NCI-H510A treated with DMSO at 0.1 percent for 48 hours (cell line): ENCODE results near the gene CCDC154.

ENCODE experiments used
- DNase-seq: peaks from one replicate; lab custom pipeline; 2025; lab: John Stamatoyannopoulos, UW

Gene CCDC154

DNA sequence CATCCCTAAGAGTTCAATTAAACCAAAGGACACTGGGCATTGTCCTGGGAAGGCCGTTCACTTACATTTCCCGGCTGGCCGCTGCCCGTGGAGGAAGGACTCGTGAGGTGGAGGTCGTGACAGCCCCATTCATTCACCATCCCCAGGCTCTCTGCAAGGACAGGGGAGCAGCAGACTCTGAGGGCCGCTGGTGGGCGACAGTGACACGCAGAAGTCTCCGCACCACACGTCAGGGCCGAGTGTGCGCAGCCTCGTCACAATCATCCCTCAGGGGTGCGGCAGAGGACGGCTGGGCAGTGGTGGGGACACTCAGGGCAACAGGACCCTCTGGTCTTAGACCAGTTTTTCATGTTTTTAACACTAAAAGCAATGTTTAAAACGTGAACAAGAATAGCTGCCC lies 51.5 kb downstream of the CCDC154 start:
- no peak for DNase-seq

DNA sequence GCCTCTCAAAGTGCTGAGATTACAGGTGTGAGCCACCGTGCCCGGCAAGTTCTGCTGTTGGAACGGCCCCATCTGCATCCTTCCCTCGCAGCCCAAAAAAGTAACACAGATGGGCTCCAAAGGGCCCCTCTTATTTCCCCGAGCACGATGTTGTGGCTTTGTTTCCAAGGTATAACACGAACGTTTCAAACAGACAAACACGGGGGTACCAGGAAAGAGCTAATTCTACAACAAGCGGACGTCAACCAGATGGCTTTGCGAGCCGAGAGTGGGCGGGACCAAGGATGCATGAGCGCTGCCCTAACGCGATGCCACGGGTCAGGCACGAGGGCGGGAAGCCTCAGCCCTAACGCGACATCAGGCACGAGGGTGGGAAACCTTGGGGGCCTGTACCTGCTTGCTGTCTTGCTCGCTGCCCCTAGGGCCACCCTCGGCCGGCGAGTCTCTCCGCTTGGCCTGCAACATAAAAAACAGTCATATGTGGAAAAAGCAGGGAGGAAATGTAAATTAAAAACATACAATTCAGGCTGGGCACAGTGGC lies 54.0 kb downstream of the CCDC154 start:
- no peak for DNase-seq

DNA sequence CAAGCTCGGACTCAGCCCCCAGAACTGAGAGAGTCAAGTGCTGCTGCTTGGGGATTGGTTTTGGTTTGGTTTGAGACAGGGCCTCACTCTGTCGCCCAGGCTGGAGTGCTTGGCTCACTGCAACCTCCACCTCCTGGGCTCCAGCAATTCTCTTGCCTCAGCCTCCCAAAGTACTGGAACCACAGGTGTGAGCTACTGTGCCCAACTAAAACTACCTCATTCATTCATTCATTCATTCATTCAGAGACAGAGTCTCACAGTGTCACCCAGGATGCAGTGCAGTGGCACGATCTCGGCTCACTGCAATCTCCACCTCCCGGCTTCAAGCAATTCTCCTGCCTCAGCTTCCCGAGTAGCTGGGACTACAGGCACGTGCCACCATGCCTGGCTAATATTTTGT lies 54.6 kb downstream of the CCDC154 start:
- DNase-seq: no peak

DNA sequence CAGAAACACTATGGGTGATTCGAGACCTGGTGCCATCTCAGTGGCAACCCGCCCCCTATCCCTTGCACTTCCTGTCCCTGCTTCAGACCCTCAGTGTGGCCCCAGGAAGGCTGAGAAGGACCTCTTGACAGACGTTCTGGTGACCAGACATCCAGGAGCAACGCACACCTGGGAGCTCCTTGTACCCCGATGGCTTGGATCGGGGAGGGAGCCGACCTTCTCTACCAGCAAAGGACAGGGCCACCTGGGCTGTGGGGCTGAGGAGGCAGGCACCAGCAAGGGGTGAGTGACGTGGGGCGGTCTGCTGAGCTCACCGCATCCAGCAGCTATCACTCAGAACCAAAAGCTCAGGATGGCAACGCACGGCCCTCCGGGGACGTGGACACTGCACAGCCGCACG lies 57.0 kb downstream of the CCDC154 start:
- no peak for DNase-seq

DNA sequence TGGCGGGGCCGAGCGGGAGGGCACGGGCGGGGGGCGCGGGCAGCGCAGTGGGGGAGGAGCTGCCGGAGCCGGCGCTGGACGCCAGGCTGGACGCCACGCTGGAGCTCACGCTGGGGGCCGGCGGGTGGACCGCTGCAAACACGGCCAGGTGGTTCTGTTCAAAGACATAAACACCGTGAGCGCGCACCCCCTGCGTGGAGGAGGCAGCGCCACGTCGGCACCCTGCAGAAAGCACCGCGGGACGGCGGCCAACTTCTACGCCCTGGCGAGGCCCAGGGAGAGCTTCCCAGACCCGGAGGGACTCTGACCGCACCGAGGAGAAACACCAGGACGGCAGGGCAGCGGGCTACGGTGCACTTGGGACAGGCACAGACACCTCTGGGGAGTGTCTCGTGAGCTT lies 59.1 kb downstream of the CCDC154 start:
- DNase-seq: no peak
